DOHH2 (cell line): Measurements from ENCODE around the gene MDGA2.

ENCODE experiments used
- EZH2phosphoT487 ChIP-seq: fragments of 200-600 bp; sonication (generic); IDR thresholded peaks from 2 replicates; pipeline ENCODE4 v1.6.1; 2017; ENCODE audit warnings: borderline replicate concordance, mild to moderate bottlenecking, antibody characterized with exemption, low read length, moderate library complexity, mixed read lengths
- TF ChIP-seq, protein P1 (sequence below): fragments of 200-600 bp; sonication (generic); IDR thresholded peaks from one replicate; pipeline ENCODE4 v1.5.1; 2014; ENCODE audit warnings: antibody characterized with exemption, mild to moderate bottlenecking, low read depth, low read length; ENCODE audit not compliant: poor library complexity, severe bottlenecking

DNA sequence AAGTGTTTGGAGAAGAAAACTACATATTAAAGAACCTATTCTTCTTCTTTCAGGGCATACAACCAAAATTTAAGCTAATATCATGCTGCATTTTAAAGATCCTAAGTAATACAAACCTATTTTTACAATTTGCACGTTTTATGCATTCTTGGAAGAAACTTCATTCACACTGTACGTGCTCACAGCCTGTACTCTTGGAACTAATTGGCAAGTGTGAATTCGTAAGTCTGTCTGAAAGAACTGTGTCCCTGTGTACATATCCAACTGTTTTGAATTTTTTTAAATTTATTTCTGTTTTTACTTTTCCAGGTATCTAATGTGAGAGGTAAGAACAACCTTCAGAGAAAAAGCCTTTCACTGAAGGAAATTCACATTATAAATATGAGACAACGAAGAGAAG is 347.0 kb downstream of the MDGA2 start:
- TF ChIP-seq, protein P1, sequence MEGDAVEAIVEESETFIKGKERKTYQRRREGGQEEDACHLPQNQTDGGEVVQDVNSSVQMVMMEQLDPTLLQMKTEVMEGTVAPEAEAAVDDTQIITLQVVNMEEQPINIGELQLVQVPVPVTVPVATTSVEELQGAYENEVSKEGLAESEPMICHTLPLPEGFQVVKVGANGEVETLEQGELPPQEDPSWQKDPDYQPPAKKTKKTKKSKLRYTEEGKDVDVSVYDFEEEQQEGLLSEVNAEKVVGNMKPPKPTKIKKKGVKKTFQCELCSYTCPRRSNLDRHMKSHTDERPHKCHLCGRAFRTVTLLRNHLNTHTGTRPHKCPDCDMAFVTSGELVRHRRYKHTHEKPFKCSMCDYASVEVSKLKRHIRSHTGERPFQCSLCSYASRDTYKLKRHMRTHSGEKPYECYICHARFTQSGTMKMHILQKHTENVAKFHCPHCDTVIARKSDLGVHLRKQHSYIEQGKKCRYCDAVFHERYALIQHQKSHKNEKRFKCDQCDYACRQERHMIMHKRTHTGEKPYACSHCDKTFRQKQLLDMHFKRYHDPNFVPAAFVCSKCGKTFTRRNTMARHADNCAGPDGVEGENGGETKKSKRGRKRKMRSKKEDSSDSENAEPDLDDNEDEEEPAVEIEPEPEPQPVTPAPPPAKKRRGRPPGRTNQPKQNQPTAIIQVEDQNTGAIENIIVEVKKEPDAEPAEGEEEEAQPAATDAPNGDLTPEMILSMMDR, result no peak
- TF ChIP-seq EZH2phosphoT487, result no peak
